DMS 273 treated with DMSO at 0.1 percent for 48 hours (cell line): ENCODE measurements around the gene SLC10A7.
A peak's percentile ranks its signal among the peaks of the same experiment; 100 is the strongest.

Source experiments
- DNase-seq: peaks from one replicate; lab custom pipeline; 2025; lab: John Stamatoyannopoulos, UW

The SLC10A7 gene, protein sequence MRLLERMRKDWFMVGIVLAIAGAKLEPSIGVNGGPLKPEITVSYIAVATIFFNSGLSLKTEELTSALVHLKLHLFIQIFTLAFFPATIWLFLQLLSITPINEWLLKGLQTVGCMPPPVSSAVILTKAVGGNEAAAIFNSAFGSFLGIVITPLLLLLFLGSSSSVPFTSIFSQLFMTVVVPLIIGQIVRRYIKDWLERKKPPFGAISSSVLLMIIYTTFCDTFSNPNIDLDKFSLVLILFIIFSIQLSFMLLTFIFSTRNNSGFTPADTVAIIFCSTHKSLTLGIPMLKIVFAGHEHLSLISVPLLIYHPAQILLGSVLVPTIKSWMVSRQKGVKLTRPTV

DNA sequence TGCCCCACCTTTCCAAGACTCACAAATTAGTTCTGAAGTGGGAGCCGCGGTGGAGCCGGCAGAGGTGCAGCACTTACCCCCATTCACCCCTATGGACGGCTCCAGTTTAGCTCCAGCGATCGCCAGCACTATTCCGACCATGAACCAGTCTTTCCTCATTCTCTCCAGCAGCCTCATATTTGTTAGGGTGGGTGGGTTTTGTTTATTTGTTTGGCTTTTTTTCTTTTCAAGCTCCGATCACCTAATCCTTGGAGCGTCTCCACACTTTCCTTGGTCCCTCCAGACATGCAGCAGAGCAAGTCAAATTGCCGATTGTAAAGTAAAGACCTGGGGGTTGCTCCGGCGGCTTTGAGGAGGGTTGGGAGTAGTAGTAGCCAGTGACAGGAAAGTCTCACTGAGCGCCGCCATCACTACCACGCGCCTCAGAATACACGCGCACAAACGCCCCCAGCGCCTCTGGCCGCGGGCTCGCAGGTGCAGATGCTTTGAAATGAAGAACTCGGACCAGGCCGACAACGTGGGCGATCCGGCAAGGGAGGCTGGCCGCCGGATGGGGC lies at the start of gene SLC10A7:
SLC10A7 (minus strand) TSS at position 400 of the 557 bp plus-strand sequence; CDS start at position 177, 223 bp downstream.
- peak; percentile 25 for DNase-seq

DNA sequence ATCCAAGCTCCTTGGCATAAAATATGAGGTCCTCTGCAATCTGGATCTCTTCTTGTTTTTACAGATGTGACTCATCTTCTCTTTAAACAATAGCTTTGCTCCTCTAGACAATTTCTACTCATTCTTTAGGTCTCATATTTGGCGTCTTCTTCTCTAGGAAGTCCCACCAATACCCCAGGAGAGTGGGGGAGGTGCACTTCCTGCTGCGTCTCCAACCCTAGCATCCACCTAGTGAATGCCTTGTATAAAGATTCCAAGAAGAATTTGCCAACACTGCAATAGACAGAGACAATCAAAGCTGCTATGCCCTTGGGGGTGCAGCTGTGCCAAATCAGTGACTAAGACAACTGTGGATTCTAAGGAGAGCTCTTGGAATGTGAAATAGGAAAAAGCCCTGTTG lies 45.7 kb upstream of the SLC10A7 start:
- DNase-seq = no peak

DNA sequence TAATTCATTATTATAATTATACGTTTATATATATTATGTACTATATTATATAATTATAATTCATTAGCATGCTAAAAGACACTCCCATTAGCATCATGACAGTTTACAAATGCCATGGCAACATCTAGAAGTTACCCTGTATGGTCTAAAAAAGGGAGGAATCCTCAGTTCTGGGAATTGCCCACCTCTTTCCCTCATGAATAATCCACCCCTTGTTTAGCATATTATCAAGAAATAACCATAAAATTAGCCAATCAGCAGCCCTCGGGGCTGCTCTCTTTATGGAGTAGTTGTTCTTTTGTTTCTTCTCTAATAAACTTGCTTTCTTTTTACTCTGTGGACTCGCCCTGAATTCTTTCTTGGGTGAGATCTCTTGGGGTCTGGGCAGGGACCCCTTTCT lies 42.8 kb upstream of the SLC10A7 start:
- no peak for DNase-seq

DNA sequence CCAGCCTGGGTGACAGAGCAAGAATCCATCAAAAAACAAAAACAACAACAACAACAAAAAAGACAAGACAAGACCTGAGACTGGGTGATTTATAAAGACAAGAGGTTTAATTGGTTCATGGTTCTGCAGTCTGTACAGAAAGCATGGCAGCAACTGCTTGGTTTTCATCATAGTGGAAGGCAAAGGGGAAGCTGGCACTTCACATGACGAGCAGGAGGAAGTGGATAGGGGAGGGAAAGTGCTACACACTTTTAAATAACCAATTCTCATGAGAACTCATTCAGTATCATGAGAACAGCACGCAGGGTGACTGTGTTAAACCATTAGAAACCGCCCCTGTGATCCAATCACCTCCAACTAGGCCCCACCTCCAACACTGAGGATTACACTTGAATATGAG lies 28.4 kb upstream of the SLC10A7 start:
- no peak for DNase-seq

DNA sequence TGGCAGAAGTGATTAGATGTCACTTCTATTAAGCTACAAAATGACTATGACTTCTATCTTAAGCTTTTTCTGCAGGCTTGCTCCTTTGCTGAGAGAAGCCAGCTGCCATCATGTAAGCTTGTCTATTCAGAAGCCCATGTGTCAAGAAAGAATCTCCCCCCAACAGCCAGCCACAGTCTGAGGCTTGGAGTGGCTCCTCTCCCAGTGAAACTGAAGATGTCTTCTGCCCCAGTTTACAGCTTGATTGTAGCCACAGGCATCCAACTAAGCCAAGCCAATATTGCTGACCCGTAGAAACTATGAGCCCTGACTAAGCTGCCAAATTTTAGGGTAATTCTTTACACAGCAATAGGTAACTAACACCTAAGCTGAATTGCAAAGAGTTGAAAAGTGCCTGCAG lies 26.7 kb upstream of the SLC10A7 start:
- no peak for DNase-seq

DNA sequence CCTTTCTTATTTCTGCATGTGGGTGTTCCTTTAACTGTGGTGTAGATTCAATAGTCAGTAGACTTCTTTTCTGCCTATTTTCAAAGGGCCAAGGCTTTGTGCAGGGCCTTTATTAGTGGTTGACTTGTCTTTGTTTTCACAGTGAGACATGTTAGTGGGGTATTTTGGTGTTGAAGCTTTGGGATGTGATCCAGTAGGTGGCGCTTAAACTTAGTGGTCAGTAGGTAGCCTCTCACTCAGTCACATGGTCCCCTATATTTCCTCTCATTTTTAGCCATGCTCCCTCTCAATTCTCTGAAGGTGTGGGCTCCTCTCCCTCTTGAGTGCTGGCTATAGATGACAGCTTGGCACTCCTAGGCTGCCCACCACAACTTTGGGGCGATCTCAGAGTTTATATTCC lies 23.4 kb upstream of the SLC10A7 start:
- peak; percentile 5 for DNase-seq

DNA sequence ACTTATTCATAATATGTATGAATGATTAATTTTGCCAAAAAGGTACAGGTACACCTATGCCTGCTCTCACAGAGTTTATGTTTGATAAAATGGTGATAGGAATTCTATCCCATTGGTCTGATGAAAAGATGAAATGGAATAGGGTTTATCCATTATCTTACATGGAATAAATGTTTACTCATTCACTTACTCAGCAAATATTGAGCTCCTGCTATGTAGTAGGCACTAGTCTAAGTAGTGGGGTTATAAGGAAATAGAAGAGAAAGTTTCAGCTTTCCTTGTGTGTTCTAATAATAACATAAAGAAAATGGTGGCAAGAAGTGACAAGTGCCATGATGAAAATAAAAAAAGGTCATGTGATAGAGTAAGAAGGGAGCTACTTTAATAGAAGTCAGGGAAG lies 12.4 kb upstream of the SLC10A7 start:
- DNase-seq = no peak

DNA sequence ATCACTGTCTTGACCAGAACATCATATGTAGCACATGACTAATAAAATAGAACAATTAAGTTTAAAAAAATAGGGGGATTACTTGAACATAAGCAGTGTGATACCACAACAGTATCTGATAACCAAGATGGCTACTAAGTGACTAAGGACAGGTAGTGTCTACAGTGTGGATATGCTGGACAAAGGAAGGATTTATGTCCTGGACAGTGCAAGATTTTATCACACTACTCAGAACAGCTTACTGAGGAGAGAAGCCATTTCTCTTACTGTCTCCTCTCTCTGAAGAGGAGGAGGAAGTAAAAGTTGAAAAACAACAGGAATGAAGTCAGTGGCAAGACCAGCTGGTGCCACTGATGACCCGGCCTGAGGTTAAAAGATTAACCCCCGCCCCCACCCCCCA lies 4.0 kb upstream of the SLC10A7 start:
- no peak for DNase-seq

DNA sequence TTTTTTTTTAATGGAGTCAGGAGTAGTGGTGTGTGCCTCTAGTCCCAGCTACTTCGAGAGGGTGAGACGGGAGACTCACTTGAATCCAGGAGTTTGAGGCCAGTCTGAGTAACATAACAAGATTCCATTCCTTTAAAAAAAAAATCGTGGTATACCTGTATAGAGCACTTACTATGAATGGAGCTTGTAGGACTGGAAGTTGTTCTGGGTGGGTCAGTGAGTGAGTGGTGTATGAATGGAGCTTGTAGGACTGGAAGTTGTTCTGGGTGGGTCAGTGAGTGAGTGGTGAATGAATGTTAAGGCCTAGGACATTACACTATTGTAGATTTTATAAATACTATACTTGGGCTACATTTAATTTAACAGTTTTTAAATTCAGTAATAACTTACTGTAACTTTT lies 2.9 kb upstream of the SLC10A7 start:
- DNase-seq = no peak

DNA sequence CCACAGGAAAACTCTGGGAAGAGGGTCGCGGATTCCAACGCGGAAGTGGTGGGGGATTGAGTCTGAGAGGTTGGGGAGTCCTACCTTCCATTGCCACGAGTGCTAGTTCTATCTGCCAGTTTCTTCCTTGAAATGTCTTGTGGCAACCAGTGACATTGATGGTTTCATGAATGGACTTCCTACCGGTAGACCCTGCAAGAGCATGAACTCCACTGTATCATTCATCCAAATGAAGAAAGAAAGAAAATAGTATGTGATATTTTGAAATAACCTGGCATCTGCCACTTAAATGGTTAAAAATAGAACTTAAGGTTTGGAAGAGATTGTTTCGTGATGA lies 1.1 kb upstream of the SLC10A7 start:
- no peak for DNase-seq

DNA sequence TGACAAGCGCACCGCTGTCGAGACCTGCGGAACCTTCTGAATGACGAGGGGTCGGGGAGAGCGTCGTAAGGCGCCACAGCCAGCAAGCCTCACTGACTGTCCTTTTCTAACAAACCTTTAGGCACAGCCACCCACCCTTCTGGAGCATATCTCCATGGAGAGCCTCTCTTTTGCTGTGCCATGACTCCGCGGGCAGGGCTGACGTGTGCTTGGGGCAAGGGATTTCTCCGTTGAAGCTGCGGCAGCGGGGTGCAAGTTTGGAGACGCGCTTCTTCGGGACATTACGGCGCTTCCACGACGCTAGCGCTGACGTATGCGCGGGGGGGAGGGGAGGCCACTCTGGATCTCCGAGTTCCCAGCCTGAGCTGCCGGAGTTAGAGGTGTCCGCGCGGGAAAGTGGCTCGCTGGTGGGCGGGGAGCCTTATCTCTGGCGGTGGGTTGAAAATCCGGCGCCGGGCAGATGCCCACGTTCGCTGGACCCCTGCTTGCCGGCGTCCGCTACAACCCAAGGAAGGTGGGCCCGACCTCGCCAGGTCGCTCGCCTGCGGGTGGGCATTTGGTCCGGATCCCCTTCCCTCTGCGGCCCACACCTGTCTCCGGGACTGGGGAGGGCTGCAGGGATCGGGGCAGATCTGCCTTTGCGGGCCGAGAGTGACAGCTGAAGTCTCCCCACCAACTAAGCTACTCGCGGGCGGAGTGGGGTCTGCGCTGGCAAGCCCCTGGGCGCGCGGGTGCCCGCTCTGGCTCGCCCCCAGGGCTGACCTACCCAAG lies 543 bp upstream of the SLC10A7 start:
- DNase-seq = peak; percentile 35

DNA sequence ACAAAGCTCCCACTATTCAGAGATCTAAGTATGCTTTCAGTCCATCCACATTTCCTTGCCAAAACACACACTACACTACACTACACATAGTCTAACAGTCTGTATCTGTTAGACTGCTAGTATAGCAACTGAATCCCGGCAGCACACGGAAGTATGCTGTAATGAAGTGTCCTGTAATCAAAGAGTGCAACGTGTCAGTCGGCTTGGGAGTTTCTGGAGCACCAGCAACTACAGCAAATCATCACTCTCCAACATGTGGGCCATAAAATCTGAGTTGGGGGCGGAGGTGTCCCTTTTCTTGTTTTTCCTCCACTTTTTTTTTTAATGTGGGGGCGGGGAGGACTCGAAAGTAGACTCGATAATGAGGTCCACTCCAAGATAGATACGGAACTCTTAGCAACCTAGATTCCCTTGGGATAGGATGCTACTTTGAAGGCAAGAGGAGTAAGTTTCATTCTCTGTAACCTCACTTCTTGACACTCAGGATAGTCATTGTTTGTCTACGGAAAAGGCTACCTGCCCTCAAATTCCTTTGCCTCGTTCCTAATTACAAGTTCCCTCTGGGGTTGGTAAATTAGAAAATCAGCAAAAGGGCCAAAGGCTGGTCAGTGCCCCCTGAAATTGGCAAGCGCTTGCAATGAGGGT lies 722 bp downstream of the SLC10A7 start:
- no peak for DNase-seq

DNA sequence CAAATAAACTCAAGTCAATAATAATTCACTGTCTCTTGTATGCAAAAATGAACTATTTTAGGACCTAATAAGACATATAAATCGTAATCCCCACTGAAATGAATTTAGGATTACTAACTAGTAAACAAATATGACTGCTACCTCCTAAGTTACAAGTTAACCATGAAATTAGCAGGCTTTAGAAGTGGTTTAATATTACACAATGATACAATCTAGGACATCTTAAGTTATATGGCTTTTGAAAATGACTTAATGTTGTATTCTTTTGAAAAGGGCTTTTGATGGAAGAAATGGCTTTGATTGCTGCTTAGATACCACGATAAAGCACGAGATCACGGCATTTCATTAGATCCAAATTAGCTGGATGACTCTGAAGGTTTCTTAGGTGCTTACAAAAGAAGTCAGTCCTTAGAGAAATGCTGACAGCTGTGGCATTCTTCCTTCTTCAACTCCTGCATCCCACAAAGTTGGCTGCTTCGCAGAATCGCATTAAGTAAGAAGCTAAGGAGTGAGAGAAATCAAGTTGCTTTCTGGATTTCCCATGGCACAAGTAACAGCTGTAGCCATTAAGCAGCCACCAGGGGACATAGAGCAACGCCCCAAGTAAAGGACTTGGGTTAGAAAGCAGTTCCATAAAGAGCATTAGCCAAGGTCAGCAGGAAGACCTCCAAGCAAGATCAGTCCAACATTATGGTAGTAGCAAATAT lies 6.9 kb downstream of the SLC10A7 start:
- DNase-seq = no peak

DNA sequence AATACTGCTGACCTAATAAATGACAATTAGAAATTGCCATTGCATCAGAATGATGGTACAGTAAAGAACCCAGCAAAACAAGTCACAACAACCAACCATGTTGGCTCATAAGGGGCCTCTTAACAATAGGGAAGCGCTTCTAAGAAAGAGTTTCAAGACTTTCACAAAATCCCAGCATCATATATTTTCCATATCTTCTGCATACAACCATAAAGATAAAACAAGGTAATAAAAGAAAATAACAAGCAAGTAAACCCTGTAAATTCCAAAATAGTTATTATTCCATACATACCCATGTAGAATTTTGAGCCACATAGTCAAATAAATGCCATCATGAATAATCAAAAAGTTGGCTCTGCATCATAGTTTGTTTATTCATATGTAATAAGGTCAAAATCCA lies 8.2 kb downstream of the SLC10A7 start:
- no peak for DNase-seq

DNA sequence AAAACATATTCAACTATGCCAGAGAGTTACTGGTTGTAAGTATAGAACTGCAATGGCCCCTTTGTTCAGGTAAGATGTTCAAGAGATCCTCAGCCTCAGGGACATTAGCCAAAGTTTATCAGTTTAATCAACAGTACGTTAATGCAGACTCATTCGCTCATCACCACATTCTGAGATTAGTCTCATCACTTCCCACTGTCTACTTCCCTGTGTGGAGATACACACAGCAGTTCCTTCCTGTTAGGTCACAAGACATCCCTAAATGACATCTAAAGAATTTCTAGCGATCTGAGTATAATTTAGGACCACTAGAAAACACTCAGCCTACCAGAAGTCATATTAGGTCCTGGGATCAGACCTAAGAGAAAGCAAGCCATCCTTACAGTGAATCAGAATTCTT lies 10.4 kb downstream of the SLC10A7 start:
- no peak for DNase-seq

DNA sequence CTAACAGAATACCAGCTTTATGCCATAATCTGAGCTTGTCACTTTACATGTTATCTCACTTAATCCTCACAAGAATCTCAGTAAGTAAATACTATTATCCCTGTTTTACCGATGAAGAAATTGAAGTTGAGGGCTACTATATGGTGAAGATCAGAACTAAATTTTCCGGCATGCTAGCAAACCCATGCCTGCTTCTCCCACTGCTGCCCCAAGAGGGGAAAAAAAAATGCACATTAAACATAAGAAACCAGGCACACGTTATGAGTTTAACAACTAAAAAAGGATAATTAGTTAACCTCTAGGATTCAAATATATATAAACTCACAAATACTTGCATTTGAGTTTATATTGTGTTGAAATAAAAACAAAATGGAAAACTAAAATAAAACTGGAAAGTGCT lies 10.8 kb downstream of the SLC10A7 start:
- DNase-seq = no peak

DNA sequence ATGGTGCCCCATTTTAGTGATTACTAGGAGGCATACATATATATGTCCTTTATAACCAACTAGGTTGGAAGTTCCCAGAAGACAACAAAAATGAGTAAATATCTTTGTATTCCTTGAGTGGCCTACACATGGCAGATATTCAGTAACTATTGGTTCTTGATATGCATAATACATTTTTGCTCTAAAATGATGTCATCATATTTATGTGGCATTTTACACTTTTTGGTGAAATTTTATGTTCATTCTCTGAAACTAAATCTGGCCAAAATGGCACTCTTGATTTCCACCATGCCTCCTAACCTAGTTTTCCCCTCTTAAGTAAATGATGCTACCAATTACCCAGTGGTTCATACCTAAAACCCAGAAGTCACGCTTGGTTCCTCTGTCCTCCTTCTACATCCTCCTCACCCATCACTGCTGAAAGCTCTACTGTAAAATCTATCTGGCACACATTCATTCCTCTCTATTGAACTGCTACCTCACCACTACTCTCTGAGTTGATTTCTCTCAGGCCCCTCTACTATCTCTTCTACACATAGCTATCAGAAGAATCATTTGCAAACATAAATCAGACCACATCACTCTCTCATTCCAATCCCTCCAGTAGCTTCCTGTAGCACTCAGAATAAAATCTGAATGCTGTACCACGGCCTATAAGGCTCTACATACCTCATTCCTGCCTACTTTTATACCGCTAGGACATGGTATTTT lies 13.4 kb downstream of the SLC10A7 start:
- no peak for DNase-seq

DNA sequence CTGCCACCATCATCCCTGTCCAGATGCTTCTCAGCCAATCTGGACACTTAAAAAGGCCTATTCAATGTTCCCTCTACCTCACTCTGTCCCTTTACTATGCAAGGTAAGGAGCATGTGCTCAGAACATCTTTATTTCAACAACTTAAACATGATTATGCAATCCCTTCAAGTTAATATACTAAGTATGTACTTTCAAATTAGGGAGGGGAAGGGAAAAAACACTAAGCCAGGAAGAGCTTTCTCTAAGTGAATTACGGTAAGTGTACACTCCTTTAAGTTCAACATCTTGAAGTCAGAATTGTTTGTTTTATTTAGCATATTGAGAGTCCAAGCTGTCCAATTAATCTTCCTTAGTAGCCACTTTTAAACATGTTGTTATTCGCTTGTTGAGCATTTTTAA lies 14.1 kb downstream of the SLC10A7 start:
- no peak for DNase-seq

DNA sequence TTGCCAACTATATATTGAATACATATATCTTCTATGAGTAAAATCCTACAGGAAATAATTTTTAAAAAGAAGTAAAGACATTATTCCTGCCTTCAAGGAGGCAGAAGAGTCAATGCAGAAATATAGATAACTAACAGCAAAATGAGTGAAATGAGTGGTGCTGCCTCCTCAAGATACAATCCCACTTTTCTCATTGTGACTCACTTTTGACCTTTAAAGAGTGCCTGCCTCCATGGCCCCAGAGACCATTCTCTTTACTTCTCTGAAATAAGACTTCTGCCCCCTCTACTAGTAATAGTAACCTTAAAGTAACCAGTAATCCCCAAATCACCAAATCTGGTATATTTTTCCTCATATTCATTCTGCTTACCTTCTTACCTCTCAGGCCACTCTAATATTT lies 15.5 kb downstream of the SLC10A7 start:
- DNase-seq = no peak

DNA sequence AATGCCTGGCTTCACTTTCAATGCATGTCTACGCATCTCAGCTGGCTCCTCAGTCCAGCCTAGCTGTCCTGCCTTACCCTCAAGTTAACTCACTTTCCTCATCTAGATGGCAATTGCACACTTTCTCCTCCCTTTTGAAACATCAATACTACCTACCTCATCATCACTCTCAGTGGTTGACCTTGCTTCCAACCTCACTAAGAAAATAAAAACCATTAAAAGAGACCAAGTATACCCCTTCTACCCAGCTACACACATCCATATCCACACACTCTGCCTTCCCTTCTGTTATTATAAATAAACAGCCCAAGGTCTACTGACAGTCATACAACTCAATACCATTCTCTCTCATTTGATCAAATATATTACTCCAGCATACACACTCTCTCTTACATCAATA lies 21.5 kb downstream of the SLC10A7 start:
- no peak for DNase-seq

DNA sequence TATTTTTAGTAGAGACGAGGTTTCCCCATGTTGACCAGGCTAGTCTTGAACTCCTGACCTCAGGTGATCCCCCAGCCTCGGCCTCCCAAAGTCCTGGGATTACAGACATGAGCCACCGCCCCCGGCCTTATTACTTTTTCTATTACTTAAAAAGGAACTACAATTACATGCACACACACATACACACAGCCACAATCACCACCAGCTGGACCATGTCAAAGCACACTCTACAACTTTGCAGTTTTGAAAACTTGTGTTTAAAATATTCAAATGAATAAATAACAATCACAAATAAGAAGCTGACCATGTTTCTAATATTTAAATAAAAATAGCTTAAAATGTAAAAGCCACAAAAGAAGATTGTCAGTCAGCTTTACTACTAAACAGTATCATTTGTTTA lies 23.4 kb downstream of the SLC10A7 start:
- no peak for DNase-seq

DNA sequence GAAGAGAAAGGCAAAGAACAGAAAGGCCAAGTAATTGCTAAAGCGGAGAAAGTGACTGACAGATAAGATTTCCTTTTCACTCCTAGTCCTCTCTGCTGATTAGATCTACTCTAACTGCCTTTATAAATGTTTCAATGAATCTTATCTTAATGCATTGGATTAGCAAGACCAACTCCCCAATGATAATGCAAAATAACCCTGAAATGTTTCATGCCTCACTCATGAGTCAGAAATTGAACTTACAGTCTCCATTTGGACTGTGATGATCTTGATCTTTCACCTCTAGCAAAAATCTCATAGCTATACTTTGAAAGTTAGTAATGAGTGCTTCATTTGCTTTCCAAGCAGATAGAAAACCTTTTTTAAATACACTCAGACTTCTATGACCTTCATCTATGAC lies 26.5 kb downstream of the SLC10A7 start:
- no peak for DNase-seq
